AG20443 (cell line): ENCODE data around the gene JPT1.

ENCODE experiments used
- DNase-seq: peaks from one replicate; pipeline ENCODE4 v3.0.0; 2012; ENCODE audit warnings: low spot score, mixed read lengths

JPT1 gene

GRCh38 chr17:75103601-75104554 lies 50.4 kb downstream of the JPT1 start:
- DNase-seq, result no peak

GRCh38 chr17:75102385-75102821 lies 51.9 kb downstream of the JPT1 start:
- no peak for DNase-seq

GRCh38 chr17:75099881-75100595 lies 54.3 kb downstream of the JPT1 start:
- DNase-seq, result no peak

- DNase-seq, result no peak
Measured at GRCh38 chr17:75098861-75099260, 55.5 kb downstream of the JPT1 start.

GRCh38 chr17:75097865-75098264 lies 56.4 kb downstream of the JPT1 start:
- DNase-seq, result no peak

GRCh38 chr17:75096082-75096625 lies 58.2 kb downstream of the JPT1 start:
- DNase-seq, result peak; percentile 80

- DNase-seq, result no peak
Measured at GRCh38 chr17:75094871-75095399, 59.4 kb downstream of the JPT1 start.

GRCh38 chr17:75093548-75094158 lies 60.7 kb downstream of the JPT1 start:
- no peak for DNase-seq

GRCh38 chr17:75091855-75092327 lies 62.4 kb downstream of the JPT1 start:
- DNase-seq, result no peak

GRCh38 chr17:75090871-75091854 lies 63.1 kb downstream of the JPT1 start:
- DNase-seq, result no peak

GRCh38 chr17:75088465-75089417 lies 65.6 kb downstream of the JPT1 start:
- DNase-seq, result peak; percentile 65

GRCh38 chr17:75087558-75088453 lies 66.5 kb downstream of the JPT1 start, which contains the start of gene SLC16A5:
Gene SLC16A5, plus strand, starts transcription at chr17:75087954. Its CDS starts 5,683 bp downstream, at chr17:75093637.
- peak; percentile 92 for DNase-seq

GRCh38 chr17:75087182-75087557 lies 67.1 kb downstream of the JPT1 start:
- DNase-seq, result no peak

- no peak for DNase-seq
Measured at GRCh38 chr17:75086496-75087181, 67.7 kb downstream of the JPT1 start.
